Omental fat pad (tissue), 4 donors: Measurements from ENCODE around the gene MAGI2. TPM values are rescaled to one million over a fixed set of nuclear protein-coding genes. Genes with fewer than 3 reads are reported as not detected.

Experiments
- ATAC-seq: fragments of 150-250 bp; one replicate; pipeline ENCODE4 v1.9.1; 2016; ENCODE audit warnings: mild to moderate bottlenecking, moderate library complexity; ENCODE audit not compliant: low FRiP score
- DNase-seq: peaks from one replicate; pipeline ENCODE4 v3.0.0-alpha.2; 2019; ENCODE audit warnings: low spot score
- total RNA-seq, 4 donors: library from RNA; depleted of rRNA; stranded (reverse); fragments of >200 nt; gene quantifications; one replicate each; pipeline ENCODE4 v1.1.0, GENCODE V29; 2016
- TF ChIP-seq, protein P1 (sequence below), 3 donors: fragments of 450-650 bp; IDR thresholded peaks; one replicate each; pipeline ENCODE4 v1.5.1; 2016 to 2017; ENCODE audit warnings: antibody characterized with exemption in 3 of 3, mild to moderate bottlenecking in 3 of 3, moderate library complexity in 2 of 3

MAGI2 gene
- total RNA-seq, 4 donors from 2014 or later = 9.3 to 20.6 (median 13.2) TPM

DNA sequence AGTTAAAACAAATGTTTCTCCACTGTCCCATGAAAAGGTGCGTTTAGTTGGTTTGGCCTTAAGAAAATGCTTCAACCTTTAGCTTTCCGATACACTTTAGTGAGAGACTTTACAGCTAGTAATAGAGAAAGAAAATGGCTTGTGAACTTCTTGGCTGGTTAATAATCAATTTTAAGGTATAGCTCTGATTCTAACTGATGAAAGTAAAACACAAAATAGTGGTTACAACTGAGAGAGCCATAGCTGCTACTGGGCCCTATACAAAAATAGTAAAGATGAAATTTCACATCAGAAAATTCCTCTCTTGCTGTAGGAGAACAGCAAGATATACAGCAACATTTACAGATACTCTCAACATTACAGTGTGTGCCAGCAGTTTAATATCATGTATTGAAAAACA is 1283.5 kb downstream of the MAGI2 start:
- no peak for ATAC-seq
- DNase-seq = no peak
- TF ChIP-seq, protein P1, sequence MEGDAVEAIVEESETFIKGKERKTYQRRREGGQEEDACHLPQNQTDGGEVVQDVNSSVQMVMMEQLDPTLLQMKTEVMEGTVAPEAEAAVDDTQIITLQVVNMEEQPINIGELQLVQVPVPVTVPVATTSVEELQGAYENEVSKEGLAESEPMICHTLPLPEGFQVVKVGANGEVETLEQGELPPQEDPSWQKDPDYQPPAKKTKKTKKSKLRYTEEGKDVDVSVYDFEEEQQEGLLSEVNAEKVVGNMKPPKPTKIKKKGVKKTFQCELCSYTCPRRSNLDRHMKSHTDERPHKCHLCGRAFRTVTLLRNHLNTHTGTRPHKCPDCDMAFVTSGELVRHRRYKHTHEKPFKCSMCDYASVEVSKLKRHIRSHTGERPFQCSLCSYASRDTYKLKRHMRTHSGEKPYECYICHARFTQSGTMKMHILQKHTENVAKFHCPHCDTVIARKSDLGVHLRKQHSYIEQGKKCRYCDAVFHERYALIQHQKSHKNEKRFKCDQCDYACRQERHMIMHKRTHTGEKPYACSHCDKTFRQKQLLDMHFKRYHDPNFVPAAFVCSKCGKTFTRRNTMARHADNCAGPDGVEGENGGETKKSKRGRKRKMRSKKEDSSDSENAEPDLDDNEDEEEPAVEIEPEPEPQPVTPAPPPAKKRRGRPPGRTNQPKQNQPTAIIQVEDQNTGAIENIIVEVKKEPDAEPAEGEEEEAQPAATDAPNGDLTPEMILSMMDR (IDR thresholded peaks at IDR 0.05) = no peak

GRCh38 chr7:78168865-78169264 is 1284.6 kb downstream of the MAGI2 start:
- ATAC-seq (no peak), DNase-seq (no peak)
- TF ChIP-seq, protein P1 (IDR thresholded peaks at IDR 0.05) = no peak

DNA sequence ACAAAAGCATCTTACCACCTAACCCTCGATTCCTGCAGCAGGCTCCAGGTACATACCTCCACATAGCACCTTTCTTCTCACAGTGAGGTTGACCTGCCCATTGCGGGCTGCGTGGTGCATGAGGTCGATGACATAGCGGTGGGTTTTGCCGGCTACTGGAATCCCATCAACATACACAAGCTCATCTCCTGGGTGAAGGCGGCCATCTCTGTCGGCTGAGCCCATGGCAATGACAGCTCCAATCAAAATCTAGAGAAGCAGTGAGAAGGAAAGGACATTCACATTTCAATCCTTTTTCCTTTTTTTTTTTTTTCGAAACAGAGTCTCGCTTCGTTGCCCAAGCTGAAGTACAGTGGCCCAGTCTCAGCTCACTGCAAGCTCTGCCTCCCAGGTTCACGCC is 1285.6 kb downstream of the MAGI2 start:
- TF ChIP-seq, protein P1 (IDR thresholded peaks at IDR 0.05) = no peak
- ATAC-seq (no peak), DNase-seq (no peak)

DNA sequence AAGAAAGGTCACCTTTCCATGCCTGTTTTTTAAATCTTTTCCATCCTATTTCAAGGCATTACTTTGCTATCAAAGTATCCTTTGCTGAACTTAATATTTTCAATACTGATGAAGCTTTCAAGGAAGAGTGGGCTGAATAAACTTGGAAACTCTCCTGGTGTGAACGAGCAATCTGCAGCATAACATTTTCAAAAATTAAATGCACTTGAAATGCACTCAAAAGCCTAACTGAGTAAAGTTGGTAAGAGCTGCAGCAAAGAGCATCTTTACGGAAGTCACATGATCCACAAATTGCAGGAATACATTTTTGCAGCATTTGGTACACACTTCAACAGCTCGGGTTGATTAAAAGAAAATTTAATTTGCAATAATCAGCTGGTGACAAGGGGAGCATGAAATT is 1287.6 kb downstream of the MAGI2 start:
- TF ChIP-seq, protein P1 (IDR thresholded peaks at IDR 0.05) = no peak
- ATAC-seq (no peak), DNase-seq (no peak)

DNA sequence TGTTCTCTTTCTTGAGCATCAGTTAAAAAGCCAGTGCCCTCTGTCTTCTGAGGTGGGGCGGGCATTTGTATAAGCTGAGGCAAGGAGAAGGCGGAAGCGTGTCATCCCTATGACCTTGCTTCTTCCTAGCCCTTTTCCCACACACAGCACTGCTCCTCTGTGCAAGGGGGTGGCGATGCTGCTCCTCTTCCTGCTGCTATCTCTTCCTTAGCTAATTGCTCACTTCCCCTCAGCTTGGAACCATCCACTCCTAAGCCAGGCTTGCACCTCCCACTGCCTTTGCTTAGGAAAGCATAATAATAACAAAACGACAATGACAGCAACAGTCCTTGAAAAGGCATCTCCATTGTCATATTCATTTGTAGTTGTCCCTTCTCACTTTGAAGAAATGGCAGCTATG is 1288.0 kb downstream of the MAGI2 start:
- ATAC-seq = no peak
- TF ChIP-seq, protein P1 (IDR thresholded peaks at IDR 0.05) = no peak
- no peak for DNase-seq

GRCh38 chr7:78164459-78164858 is 1289.0 kb downstream of the MAGI2 start:
- DNase-seq (no peak), ATAC-seq (no peak)
- TF ChIP-seq, protein P1 (IDR thresholded peaks at IDR 0.05) = no peak

DNA sequence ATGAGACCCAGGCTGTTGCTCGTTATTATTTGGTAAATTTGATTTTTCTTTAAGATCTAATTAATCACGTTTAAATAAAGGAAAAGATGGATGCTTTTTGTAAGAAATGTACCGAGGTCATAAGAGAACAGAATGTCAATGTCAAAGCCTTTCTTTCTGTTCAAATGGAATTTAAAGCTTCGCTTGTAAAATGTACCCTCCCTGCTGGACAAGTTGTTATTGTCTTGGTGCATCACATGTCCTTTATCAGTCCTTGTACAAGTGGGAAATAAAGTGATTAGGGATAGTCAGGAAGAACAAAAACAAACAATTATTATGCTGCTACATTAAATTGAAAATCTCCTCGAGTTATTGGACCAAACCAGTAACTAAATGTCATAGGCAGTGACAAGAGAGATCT is 1291.7 kb downstream of the MAGI2 start:
- no peak for DNase-seq
- TF ChIP-seq, protein P1 (IDR thresholded peaks at IDR 0.05) = no peak
- ATAC-seq = no peak
